ENCODE results near the gene ASL. TPM values are rescaled to one million over a fixed set of nuclear protein-coding genes. Genes with fewer than 3 reads are reported as not detected.
A peak's percentile ranks its signal among the peaks of the same experiment; 100 is the strongest.
"Not testable (repeated sequence)": the region's sequence is repeated elsewhere in the genome, so short reads cannot be mapped to it uniquely, and the experiment has no call there.

The ASL gene
- total and polyA plus RNA-seq, 12 donors: 12.0 to 32.1 (median 25.3) TPM

DNA sequence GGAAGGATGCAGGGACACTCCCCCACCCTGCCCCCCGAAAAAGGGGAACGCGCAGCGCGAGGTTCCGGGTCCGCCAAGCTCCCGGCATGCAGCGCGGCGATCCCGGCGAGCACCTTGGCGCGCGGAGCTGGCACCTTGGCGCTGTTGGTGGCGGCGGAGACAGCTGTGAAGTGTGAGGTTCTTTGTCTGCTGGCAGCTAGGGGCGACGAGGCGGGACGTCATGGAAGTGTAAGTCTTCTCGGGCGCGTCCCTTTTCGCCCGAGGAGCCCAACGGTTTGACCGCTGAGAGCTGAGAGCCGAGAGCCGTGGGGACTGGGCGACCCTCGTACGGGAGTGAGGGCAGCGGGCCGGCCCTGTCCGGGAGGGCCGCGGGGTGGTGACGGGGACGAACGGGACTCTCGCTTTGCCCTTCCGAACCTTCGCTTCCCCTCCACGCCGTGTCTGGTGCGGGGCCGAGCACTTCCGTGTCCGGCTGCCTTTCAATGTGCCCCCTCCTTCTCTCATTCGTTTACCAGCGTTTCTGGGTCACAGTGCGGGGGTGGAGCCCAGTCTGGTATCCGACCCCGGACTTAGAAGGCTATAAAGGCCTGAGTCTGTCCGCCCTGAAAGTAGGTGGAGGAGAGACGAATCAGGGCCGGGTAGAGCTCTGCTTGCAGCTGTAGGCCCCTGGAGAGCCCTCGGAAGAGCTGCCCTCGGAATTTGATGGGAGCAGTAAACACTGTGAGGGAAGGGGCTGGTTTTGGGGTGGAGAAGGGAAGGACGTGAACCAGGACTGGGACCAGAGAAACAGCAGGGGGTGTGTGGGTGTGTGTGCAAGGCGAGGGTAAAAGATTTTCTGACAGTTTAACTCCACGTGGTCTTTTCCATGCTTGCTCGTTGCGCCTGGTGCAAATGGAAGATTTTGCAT, 39.4 kb downstream of the ASL start, which contains the start of gene CRCP:
Gene CRCP (plus strand): TSS at position 105 of the 907 bp plus-strand sequence. CDS start 116 bp downstream, at position 221.
- TF ChIP-seq POLR2A (IDR thresholded peaks at IDR 0.05): peak; percentile 49 to 77
- TF ChIP-seq, protein P1, sequence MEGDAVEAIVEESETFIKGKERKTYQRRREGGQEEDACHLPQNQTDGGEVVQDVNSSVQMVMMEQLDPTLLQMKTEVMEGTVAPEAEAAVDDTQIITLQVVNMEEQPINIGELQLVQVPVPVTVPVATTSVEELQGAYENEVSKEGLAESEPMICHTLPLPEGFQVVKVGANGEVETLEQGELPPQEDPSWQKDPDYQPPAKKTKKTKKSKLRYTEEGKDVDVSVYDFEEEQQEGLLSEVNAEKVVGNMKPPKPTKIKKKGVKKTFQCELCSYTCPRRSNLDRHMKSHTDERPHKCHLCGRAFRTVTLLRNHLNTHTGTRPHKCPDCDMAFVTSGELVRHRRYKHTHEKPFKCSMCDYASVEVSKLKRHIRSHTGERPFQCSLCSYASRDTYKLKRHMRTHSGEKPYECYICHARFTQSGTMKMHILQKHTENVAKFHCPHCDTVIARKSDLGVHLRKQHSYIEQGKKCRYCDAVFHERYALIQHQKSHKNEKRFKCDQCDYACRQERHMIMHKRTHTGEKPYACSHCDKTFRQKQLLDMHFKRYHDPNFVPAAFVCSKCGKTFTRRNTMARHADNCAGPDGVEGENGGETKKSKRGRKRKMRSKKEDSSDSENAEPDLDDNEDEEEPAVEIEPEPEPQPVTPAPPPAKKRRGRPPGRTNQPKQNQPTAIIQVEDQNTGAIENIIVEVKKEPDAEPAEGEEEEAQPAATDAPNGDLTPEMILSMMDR (IDR thresholded peaks at IDR 0.05): peak in 3 of 6 experiments; percentile 21 to 38 (median 31)
- no peaks in the 10 kb centered on the region for H3K27me3 ChIP-seq
- 0 to 1% (median 0%) methylated on average over 36 to 67 of the region's 67 CpGs for WGBS, 4 donors
- H3K4me1 ChIP-seq (replicated peaks in 1 of 2): peaks cover 6 to 46% of the 10 kb centered on the region in 2 donors
- no peaks in the 10 kb centered on the region for H3K9me3 ChIP-seq (replicated peaks in 1 of 3)
- no peaks in the 10 kb centered on the region for H3K36me3 ChIP-seq (replicated peaks in 1 of 2)
- DNase-seq: peak; percentile 78 to 93 (median 89)
- H3K27ac ChIP-seq: peak within 1 kb of the TSS; percentile 68 to 99 (median 89)
- H3K4me3 ChIP-seq: peak within 1 kb of the TSS; percentile 56 to 93 (median 59)
- intact Hi-C loops (cut with DNase I): no loop called here

DNA sequence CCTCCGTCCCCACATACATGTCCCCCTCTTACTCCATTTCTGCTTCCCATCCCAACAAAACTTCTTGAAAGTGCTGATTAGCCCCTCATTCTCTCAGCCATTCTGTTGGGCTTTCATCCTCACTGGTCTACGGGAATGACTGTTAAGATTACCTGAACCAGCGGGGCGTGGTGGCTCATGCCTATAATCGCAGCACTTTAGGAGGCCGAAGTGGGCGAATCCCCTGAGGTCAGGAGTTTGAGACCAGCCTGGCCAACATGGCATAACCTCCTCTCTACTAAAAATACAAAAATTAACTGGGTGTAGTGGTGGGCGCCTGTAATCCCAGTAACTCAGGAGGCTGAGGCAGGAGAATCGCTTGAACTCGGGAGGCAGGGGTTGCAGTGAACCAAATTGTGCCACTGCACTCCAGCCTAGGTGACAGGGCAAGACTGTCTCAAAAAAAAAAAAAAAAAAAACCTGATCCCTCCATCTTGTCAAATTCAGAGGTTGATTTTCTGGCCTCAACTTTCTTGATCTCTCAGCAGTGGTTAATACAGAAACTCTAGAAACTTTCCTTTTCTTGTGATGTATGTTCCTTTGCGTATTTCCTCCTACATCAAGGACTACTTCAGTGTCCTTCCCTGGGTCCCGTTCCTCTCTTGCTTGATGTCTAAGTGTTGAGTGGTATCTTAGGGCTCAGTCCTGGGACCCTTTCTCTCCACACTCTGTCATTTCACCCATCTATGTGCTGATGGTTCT, 41.2 kb downstream of the ASL start:
- H3K9me3 ChIP-seq (replicated peaks in 1 of 3); H3K27me3 ChIP-seq; DNase-seq; H3K36me3 ChIP-seq (replicated peaks in 1 of 2); intact Hi-C loops (cut with DNase I); H3K4me3 ChIP-seq; H3K27ac ChIP-seq: not testable (repeated sequence)
- peaks cover 6 to 46% of the 10 kb centered on the region in 2 donors for H3K4me1 ChIP-seq (replicated peaks in 1 of 2)
- 92 to 96% (median 93%) methylated on average over 12 of the region's 12 CpGs for WGBS, 4 donors

DNA sequence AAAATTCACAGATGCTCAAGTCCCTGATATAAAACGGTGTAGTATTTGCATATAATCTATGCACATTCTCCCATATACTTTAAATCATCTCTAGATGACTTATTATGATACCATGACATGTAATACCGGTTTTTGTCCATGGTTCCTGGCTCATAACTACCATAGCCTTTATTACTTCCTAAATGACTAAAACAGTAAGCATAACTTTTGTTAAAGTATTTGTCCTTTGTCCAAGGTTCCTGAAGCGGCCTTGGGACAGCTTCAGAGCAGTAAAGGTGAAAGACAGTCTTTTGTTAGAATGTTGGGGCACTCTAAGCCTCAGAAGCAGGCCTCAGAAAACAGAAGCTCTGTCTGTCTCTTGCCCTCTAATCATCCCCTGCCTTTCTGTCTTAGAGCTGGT, 43.0 kb downstream of the ASL start:
- H3K36me3 ChIP-seq (replicated peaks in 1 of 2): no peaks in the 10 kb centered on the region
- peak overlapping the region in 2 of 5 donors; percentile 31 to 36 for H3K27ac ChIP-seq
- TF ChIP-seq, protein P1 (IDR thresholded peaks at IDR 0.05): no peak
- TF ChIP-seq POLR2A (IDR thresholded peaks at IDR 0.05): no peak
- no peaks in the 10 kb centered on the region for H3K27me3 ChIP-seq
- DNase-seq: no peak
- H3K9me3 ChIP-seq (replicated peaks in 1 of 3): no peaks in the 10 kb centered on the region
- WGBS, 4 donors: 35 to 55% (median 39%) methylated on average over 3 of the region's 3 CpGs
- no peak overlapping the region for H3K4me3 ChIP-seq
- H3K4me1 ChIP-seq (replicated peaks in 1 of 2): peaks cover 6 to 46% of the 10 kb centered on the region in 2 donors
- intact Hi-C loops (cut with DNase I): no loop called here

DNA sequence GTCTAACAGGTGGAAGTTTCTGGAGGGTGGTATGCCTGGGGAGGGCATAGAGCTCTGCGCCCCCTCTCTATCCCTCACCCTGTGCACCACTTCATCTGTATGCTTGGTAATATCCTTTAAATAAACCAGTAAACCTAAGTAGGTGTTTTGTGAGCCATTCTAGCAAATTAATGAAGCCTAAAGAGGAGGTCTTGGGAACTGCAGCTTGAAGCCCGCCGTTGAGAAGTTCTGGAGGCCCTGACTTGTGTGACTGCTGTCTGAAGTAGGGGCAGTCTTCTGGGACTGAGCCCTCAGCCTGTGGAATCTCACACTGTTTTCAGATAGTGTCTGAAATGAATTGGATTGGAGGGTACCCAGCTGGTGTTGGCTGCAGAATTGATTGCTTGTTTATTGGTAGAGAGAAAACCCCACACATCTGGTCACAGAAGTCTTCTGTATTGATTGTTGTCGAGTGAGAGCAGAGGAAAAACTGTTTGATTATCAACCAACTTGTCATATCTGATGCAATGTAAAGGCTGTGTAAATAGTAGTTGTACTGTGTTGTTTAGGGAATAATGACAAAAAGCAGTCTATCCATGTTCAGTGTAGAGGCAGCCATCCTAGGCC, 43.7 kb downstream of the ASL start:
- Histone ChIP-seq H3K4me3 (no peak overlapping the region), H3K9me3 (replicated peaks in 1 of 3) (no peaks in the 10 kb centered on the region), H3K36me3 (replicated peaks in 1 of 2) (no peaks in the 10 kb centered on the region), H3K27me3 (no peaks in the 10 kb centered on the region), H3K4me1 (replicated peaks in 1 of 2) (peaks cover 8 to 42% of the 10 kb centered on the region in 2 donors), H3K27ac (peak overlapping the region in 2 of 5 donors; percentile 31 to 36)
- 88 to 91% (median 90%) methylated on average over 4 of the region's 4 CpGs for WGBS, 4 donors
- TF ChIP-seq, protein P1 (IDR thresholded peaks at IDR 0.05): no peak
- no peak for TF ChIP-seq POLR2A (IDR thresholded peaks at IDR 0.05)
- DNase-seq: no peak
- intact Hi-C loops (cut with DNase I): no loop called here

All from adrenal gland (tissue), 12 donors.